WTC11 (cell line): ENCODE results near the gene AKAP7. TPM values are rescaled to one million over a fixed set of nuclear protein-coding genes. Genes with fewer than 3 reads are reported as not detected.

Experiments used
- ATAC-seq: fragments of 200-7000 bp; cut with Tn5 transposase; 2 replicates; pipeline ENCODE4 v1.10.0; 2021; ENCODE audit warnings: mild to moderate bottlenecking, moderate library complexity
- CTCF ChIA-PET: fragments of 300-600 bp; sonication (Branson Sonifier 250); formaldehyde crosslinking; loops from one replicate; lab custom pipeline; 2021; ENCODE audit warnings: antibody characterized with exemption; lab: Charles Lee
- POLR2A ChIA-PET: fragments of 350-600 bp; sonication (Branson Sonifier 250); formaldehyde crosslinking; loops from one replicate; lab custom pipeline; 2021; ENCODE audit warnings: antibody characterized with exemption; lab: Charles Lee
- DNase-seq: peaks from one replicate; pipeline ENCODE4 v3.0.0; 2021; ENCODE audit warnings: low spot score
- H3K27ac Mint-ChIP-seq: 2 replicates; pipeline ENCODE4 v1.8.0; 2021; ENCODE audit warnings: mixed read lengths
- H3K27me3 Mint-ChIP-seq: 2 replicates; pipeline ENCODE4 v1.8.0; 2021; ENCODE audit warnings: low read depth, mild to moderate bottlenecking, moderate library complexity, mixed read lengths
- H3K36me3 Mint-ChIP-seq: 2 replicates; pipeline ENCODE4 v1.8.0; 2021; ENCODE audit warnings: mixed read lengths
- H3K4me1 Mint-ChIP-seq: 2 replicates; pipeline ENCODE4 v1.8.0; 2022; ENCODE audit warnings: mixed read lengths
- H3K4me3 Mint-ChIP-seq: 2 replicates; pipeline ENCODE4 v1.8.0; 2021; ENCODE audit warnings: mild to moderate bottlenecking, moderate library complexity, mixed read lengths
- H3K9me3 Mint-ChIP-seq: 2 replicates; pipeline ENCODE4 v1.8.0; 2021; ENCODE audit warnings: mixed read lengths
- CBFB ChIP-seq: sonication (generic); formaldehyde crosslinking; IDR thresholded peaks from 2 replicates; pipeline ENCODE4 v1.8.1; 2022; ENCODE audit warnings: mild to moderate bottlenecking, low read depth, missing genetic modification reagents
- CREB1 ChIP-seq: sonication (generic); formaldehyde crosslinking; IDR thresholded peaks from 2 replicates; pipeline ENCODE4 v1.8.0; 2023; ENCODE audit warnings: mild to moderate bottlenecking, missing genetic modification reagents
- ERG ChIP-seq: fragments of 250-450 bp; sonication (Bioruptor Pico); IDR thresholded peaks from 2 replicates; pipeline ENCODE4 v1.8.0; 2021; ENCODE audit warnings: mild to moderate bottlenecking
- FOXJ3 ChIP-seq: sonication (generic); formaldehyde crosslinking; IDR thresholded peaks from 2 replicates; pipeline ENCODE4 v1.9.0; 2021; ENCODE audit warnings: missing genetic modification reagents, mild to moderate bottlenecking, borderline replicate concordance
- GRHL2 ChIP-seq: fragments of 250-450 bp; sonication (Bioruptor Pico); IDR thresholded peaks from 2 replicates; pipeline ENCODE4 v1.8.0; 2022; ENCODE audit warnings: mild to moderate bottlenecking, moderate library complexity; ENCODE audit not compliant: insufficient replicate concordance, severe bottlenecking
- GTF2I ChIP-seq: fragments of 250-450 bp; sonication (Bioruptor Pico); conservative IDR thresholded peaks from 2 replicates; pipeline ENCODE4 v1.4.0; 2021; ENCODE audit warnings: mild to moderate bottlenecking
- IRF1 ChIP-seq: sonication (generic); formaldehyde crosslinking; IDR thresholded peaks from 2 replicates; pipeline ENCODE4 v1.8.0; 2023; ENCODE audit warnings: missing genetic modification reagents
- JAZF1 ChIP-seq: fragments of 250-450 bp; sonication (Bioruptor Pico); IDR thresholded peaks from 2 replicates; pipeline ENCODE4 v1.9.0; 2021; ENCODE audit warnings: moderate library complexity, mild to moderate bottlenecking, inconsistent platforms
- NFYB ChIP-seq: sonication (generic); formaldehyde crosslinking; conservative IDR thresholded peaks from 2 replicates; pipeline ENCODE4 v1.8.0; 2022; ENCODE audit warnings: low read depth, missing genetic modification reagents
- NR3C1 ChIP-seq: sonication (generic); formaldehyde crosslinking; conservative IDR thresholded peaks from 2 replicates; pipeline ENCODE4 v1.8.1; 2023; ENCODE audit warnings: low read depth, mild to moderate bottlenecking, missing genetic modification reagents
- PRRX2 ChIP-seq: fragments of 250-450 bp; sonication (Bioruptor Pico); IDR thresholded peaks from 2 replicates; pipeline ENCODE4 v1.8.0; 2021; ENCODE audit warnings: mild to moderate bottlenecking
- RELA ChIP-seq: sonication (generic); formaldehyde crosslinking; IDR thresholded peaks from 2 replicates; pipeline ENCODE4 v1.8.1; 2022; ENCODE audit warnings: missing genetic modification reagents, mild to moderate bottlenecking, borderline replicate concordance
- SMAD4 ChIP-seq: sonication (generic); formaldehyde crosslinking; IDR thresholded peaks from 2 replicates; pipeline ENCODE4 v1.8.0; 2022; ENCODE audit warnings: mild to moderate bottlenecking, missing genetic modification reagents
- TCF7 ChIP-seq: sonication (generic); formaldehyde crosslinking; IDR thresholded peaks from 2 replicates; pipeline ENCODE4 v1.8.0; 2022; ENCODE audit warnings: mild to moderate bottlenecking, low read depth, missing genetic modification reagents, moderate library complexity
- ZBTB21 ChIP-seq: sonication (generic); formaldehyde crosslinking; IDR thresholded peaks from 2 replicates; pipeline ENCODE4 v1.8.1; 2023; ENCODE audit warnings: mild to moderate bottlenecking, missing genetic modification reagents, borderline replicate concordance
- ZNF317 ChIP-seq: sonication (generic); formaldehyde crosslinking; IDR thresholded peaks from 2 replicates; pipeline ENCODE4 v1.8.1; 2023; ENCODE audit warnings: low read depth, mild to moderate bottlenecking, moderate library complexity, missing genetic modification reagents, borderline replicate concordance
- ZNF671 ChIP-seq: fragments of 250-450 bp; sonication (Bioruptor Pico); IDR thresholded peaks from 2 replicates; pipeline ENCODE4 v1.8.0; 2021; ENCODE audit warnings: mild to moderate bottlenecking
- total RNA-seq: library from RNA; stranded (reverse); gene quantifications from 3 replicates; pipeline ENCODE4 v1.2.3, GENCODE V29; 2021

Gene AKAP7
- total RNA-seq, 1 experiment from 2014 or later = 10.9 TPM

- H3K36me3 Mint-ChIP-seq = peaks cover 6% of the 10 kb centered on the region
- no peak overlapping the region for H3K27ac Mint-ChIP-seq
- H3K4me3 Mint-ChIP-seq = no peak overlapping the region
- no peak for DNase-seq
- ChIA-PET CTCF (interaction anchor here (1.3 to 1.8 kb wide), 2 partner anchors 314 to 423 kb away, joined by 3 to 5 read pairs; partner anchors contain the start of gene MED23), POLR2A (no interaction called here)
- H3K9me3 Mint-ChIP-seq = peaks cover 3% of the 10 kb centered on the region; the same call in 1 of the 2 replicates
- no peak for ATAC-seq
- H3K27me3 Mint-ChIP-seq = peaks cover 3% of the 10 kb centered on the region
- TF ChIP-seq ZNF317 (CRISPR knock-in tag) = no peak
- TF ChIP-seq TCF7 (CRISPR knock-in tag) = no peak
- no peak for TF ChIP-seq CBFB (CRISPR knock-in tag)
- H3K4me1 Mint-ChIP-seq = peaks cover 54% of the 10 kb centered on the region
These were observed 70.4 kb downstream of the AKAP7 start for GRCh38 chr6:131205481-131206244.

- ChIA-PET POLR2A (no interaction called here), CTCF (interaction anchor here (0.6 to 1.8 kb wide), 2 partner anchors 304 to 422 kb away, joined by 4 to 5 read pairs; partner anchors contain the start of gene MED23)
- DNase-seq = no peak
- Mint-ChIP-seq H3K27me3 (peaks cover 3% of the 10 kb centered on the region), H3K4me1 (peaks cover 49% of the 10 kb centered on the region), H3K9me3 (peaks cover 7% of the 10 kb centered on the region; the same call in 1 of the 2 replicates), H3K36me3 (peaks cover 9% of the 10 kb centered on the region), H3K27ac (0 out of 2 replicates have a peak overlapping the region, but pooled peaks have one; percentile 46), H3K4me3 (no peak overlapping the region)
- TF ChIP-seq FOXJ3 (CRISPR knock-in tag) = no peak
- TF ChIP-seq CREB1 (CRISPR knock-in tag) = no peak
- no peak for TF ChIP-seq NR3C1 (CRISPR knock-in tag)
- no peak for TF ChIP-seq IRF1 (CRISPR knock-in tag)
- no peak for TF ChIP-seq TCF7 (CRISPR knock-in tag)
- TF ChIP-seq PRRX2 = no peak
- no peak for TF ChIP-seq ZNF671
- no peak for TF ChIP-seq GRHL2 (CRISPR knock-in tag)
- TF ChIP-seq RELA (CRISPR knock-in tag) = no peak
- TF ChIP-seq ZBTB21 (CRISPR knock-in tag) = no peak
- no peak for TF ChIP-seq ERG (CRISPR knock-in tag)
- TF ChIP-seq NFYB (CRISPR knock-in tag) = no peak
- no peak for TF ChIP-seq JAZF1 (CRISPR knock-in tag)
- TF ChIP-seq GTF2I (CRISPR knock-in tag) = no peak
- no peak for ATAC-seq
These were observed 71.4 kb downstream of the AKAP7 start for GRCh38 chr6:131206463-131207251.

GRCh38 chr6:131208787-131209186 lies 73.5 kb downstream of the AKAP7 start:
- Mint-ChIP-seq H3K27ac (peak overlapping the region; percentile 11; the same call in 1 of the 2 replicates), H3K9me3 (peaks cover 7% of the 10 kb centered on the region; the same call in 1 of the 2 replicates), H3K36me3 (peaks cover 10% of the 10 kb centered on the region), H3K4me1 (peaks cover 43% of the 10 kb centered on the region), H3K27me3 (peaks cover 3% of the 10 kb centered on the region), H3K4me3 (no peak overlapping the region)
- ChIA-PET CTCF (interaction anchor here (1.7 kb wide), 1 partner anchor 9 kb away, joined by 6 read pairs; no protein-coding TSS in a partner anchor), POLR2A (no interaction called here)
- no peak for DNase-seq
- no peak for TF ChIP-seq SMAD4 (CRISPR knock-in tag)
- ATAC-seq = no peak
